Measurements from ENCODE around the gene COL20A1. TPM values are rescaled to one million over a fixed set of nuclear protein-coding genes. Genes with fewer than 3 reads are reported as not detected.

COL20A1 gene
- total and polyA plus RNA-seq, 2 donors (not counting 1 experiment from before 2014, with no cell fraction given) = not detected

DNA sequence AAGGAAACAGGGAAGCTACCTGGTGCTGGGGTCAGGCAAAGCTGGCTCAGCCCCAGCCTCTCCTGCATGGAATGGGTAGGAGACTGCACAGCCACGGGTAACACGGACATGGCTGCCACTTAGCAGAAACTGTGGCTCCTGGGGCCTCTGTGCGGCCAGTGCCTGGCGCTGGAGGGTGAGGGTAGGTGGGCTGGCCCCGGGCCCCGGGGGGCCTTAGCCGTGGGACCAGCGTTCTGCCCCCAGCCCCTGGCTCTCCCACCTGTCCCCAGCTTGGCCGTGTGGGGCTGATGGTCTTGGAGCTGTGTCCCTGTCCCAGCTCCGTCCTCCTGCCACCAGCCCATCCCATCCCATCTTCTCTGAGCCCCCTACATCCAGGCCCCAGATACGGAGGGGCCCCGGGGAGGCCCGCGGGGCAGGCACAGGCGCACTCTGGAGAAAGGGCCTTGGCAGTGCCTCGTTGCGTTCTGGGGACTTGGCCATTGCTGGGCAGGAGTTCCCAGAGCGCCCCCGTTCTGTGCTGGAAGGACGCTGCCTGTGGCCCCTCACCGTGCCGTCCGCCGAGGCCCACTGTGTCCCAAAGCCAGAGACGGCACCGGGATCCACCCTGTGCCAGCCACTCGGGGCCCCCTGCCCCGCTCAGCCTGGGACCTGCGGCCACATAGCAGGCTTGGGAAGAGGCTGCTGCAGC is 56.0 kb downstream of the COL20A1 start:
- Histone ChIP-seq H2AFZ (ENCODE audit: insufficient read depth, low read depth, low read length, poor library complexity, severe bottlenecking) (no peak overlapping the region), H4K20me1 (ENCODE audit: control insufficient read depth, insufficient read depth, low read length, poor library complexity, severe bottlenecking) (no peaks in the 10 kb centered on the region), H3K27me3 (replicated peaks in 1 of 4; ENCODE audit: control extremely low read depth in 1 of 4, control insufficient read depth in 3 of 4, insufficient read depth in 4 of 4, low read length in 3 of 4) (no peaks in the 10 kb centered on the region), H3K9me3 (ENCODE audit: control extremely low read depth in 1 of 3, control insufficient read depth in 2 of 3, insufficient read depth in 1 of 3, low read length in 2 of 3) (peaks cover 0 to 18% (median 0%) of the 10 kb centered on the region in 3 donors), H3K4me2 (replicated peaks; ENCODE audit: low read depth, low read length, poor library complexity, severe bottlenecking) (no peak overlapping the region), H3K9ac (ENCODE audit: low read length) (no peak overlapping the region), H3K27ac (ENCODE audit: low read length in 2 of 2) (no peak overlapping the region), H3K79me2 (ENCODE audit: control insufficient read depth, insufficient read depth, low read length) (no peaks in the 10 kb centered on the region), H3K4me1 (ENCODE audit: control insufficient read depth in 2 of 2, insufficient read depth in 2 of 2, low read length in 2 of 2) (no peaks in the 10 kb centered on the region), H3K4me3 (ENCODE audit: control extremely low read depth in 1 of 5, extremely low read depth in 1 of 5, insufficient read depth in 1 of 5, low read depth in 2 of 5, low read length in 4 of 5) (no peak overlapping the region), H3K36me3 (replicated peaks in 1 of 2; ENCODE audit: control extremely low read depth in 1 of 2, control insufficient read depth in 1 of 2, extremely low read depth in 1 of 2, insufficient read depth in 2 of 2, low read length in 1 of 2) (no peaks in the 10 kb centered on the region)
- no peak for ATAC-seq (ENCODE audit: low read depth)
- ChIA-PET CTCF (no interaction called here), POLR2A (no interaction called here)
- intact Hi-C loops (cut with micrococcal nuclease) = no loop called here
- WGBS (ENCODE audit: insufficient coverage) = 92% methylated on average over 29 of the region's 29 CpGs
- H3K4me1 Mint-ChIP-seq = no peaks in the 10 kb centered on the region
- TF ChIP-seq, protein P1, sequence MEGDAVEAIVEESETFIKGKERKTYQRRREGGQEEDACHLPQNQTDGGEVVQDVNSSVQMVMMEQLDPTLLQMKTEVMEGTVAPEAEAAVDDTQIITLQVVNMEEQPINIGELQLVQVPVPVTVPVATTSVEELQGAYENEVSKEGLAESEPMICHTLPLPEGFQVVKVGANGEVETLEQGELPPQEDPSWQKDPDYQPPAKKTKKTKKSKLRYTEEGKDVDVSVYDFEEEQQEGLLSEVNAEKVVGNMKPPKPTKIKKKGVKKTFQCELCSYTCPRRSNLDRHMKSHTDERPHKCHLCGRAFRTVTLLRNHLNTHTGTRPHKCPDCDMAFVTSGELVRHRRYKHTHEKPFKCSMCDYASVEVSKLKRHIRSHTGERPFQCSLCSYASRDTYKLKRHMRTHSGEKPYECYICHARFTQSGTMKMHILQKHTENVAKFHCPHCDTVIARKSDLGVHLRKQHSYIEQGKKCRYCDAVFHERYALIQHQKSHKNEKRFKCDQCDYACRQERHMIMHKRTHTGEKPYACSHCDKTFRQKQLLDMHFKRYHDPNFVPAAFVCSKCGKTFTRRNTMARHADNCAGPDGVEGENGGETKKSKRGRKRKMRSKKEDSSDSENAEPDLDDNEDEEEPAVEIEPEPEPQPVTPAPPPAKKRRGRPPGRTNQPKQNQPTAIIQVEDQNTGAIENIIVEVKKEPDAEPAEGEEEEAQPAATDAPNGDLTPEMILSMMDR (IDR thresholded peaks at IDR 0.05) = no peak
- no peak for TF ChIP-seq EZH2 (IDR thresholded peaks at IDR 0.05; ENCODE audit: borderline replicate concordance, insufficient read depth, low read depth, low read length, poor library complexity, severe bottlenecking)
- no peak for DNase-seq
- H3K27ac Mint-ChIP-seq = no peak overlapping the region
- no peak overlapping the region for H3K4me3 Mint-ChIP-seq
- H3K9me3 Mint-ChIP-seq (ENCODE audit: insufficient read depth) = peaks cover 5% of the 10 kb centered on the region
- H3K27me3 Mint-ChIP-seq = no peaks in the 10 kb centered on the region

DNA sequence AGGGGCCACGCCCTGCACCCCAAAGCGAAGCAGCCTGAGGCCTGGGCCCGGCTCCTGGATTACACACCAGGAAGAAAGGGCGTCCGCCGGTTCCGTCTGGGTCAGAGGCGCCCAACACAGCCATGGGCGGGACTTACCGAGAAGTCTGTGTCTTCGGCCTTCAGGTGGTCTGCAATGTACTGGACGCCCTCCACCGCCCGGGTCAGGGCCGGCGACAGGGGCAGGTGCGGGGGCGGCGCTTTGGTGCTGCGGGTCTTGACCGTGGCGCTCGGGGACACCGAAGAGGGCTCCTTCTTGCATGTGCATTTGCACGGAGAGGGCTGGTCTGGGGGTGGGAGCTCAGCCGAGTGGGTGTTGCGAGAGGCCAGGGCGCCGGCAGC is 56.5 kb downstream of the COL20A1 start:
- H3K4me1 Mint-ChIP-seq = no peaks in the 10 kb centered on the region
- no peak overlapping the region for H3K4me2 ChIP-seq (replicated peaks; ENCODE audit: low read depth, low read length, poor library complexity, severe bottlenecking)
- no peak overlapping the region for H3K9ac ChIP-seq (ENCODE audit: low read length)
- peaks cover 0 to 18% (median 0%) of the 10 kb centered on the region in 3 donors for H3K9me3 ChIP-seq (ENCODE audit: control extremely low read depth in 1 of 3, control insufficient read depth in 2 of 3, insufficient read depth in 1 of 3, low read length in 2 of 3)
- H3K4me3 Mint-ChIP-seq = no peak overlapping the region
- H3K27ac Mint-ChIP-seq = no peak overlapping the region
- no peak overlapping the region for H2AFZ ChIP-seq (ENCODE audit: insufficient read depth, low read depth, low read length, poor library complexity, severe bottlenecking)
- H4K20me1 ChIP-seq (ENCODE audit: control insufficient read depth, insufficient read depth, low read length, poor library complexity, severe bottlenecking) = no peaks in the 10 kb centered on the region
- no peaks in the 10 kb centered on the region for H3K27me3 ChIP-seq (replicated peaks in 1 of 4; ENCODE audit: control extremely low read depth in 1 of 4, control insufficient read depth in 3 of 4, insufficient read depth in 4 of 4, low read length in 3 of 4)
- H3K4me3 ChIP-seq (ENCODE audit: control extremely low read depth in 1 of 5, extremely low read depth in 1 of 5, insufficient read depth in 1 of 5, low read depth in 2 of 5, low read length in 4 of 5) = no peak overlapping the region
- no peaks in the 10 kb centered on the region for H3K27me3 Mint-ChIP-seq
- POLR2A ChIA-PET = no interaction called here
- no peaks in the 10 kb centered on the region for H3K36me3 ChIP-seq (replicated peaks in 1 of 2; ENCODE audit: control extremely low read depth in 1 of 2, control insufficient read depth in 1 of 2, extremely low read depth in 1 of 2, insufficient read depth in 2 of 2, low read length in 1 of 2)
- H3K4me1 ChIP-seq (ENCODE audit: control insufficient read depth in 2 of 2, insufficient read depth in 2 of 2, low read length in 2 of 2) = no peaks in the 10 kb centered on the region
- DNase-seq (no peak), ATAC-seq (ENCODE audit: low read depth) (no peak)
- H3K9me3 Mint-ChIP-seq (ENCODE audit: insufficient read depth) = peaks cover 5% of the 10 kb centered on the region
- 95% methylated on average over 29 of the region's 29 CpGs for WGBS (ENCODE audit: insufficient coverage)
- no peak for TF ChIP-seq EZH2 (IDR thresholded peaks at IDR 0.05; ENCODE audit: borderline replicate concordance, insufficient read depth, low read depth, low read length, poor library complexity, severe bottlenecking)
- TF ChIP-seq, protein P1 (IDR thresholded peaks at IDR 0.05) = no peak
- H3K27ac ChIP-seq (ENCODE audit: low read length in 2 of 2) = no peak overlapping the region
- CTCF ChIA-PET = no interaction called here
- no peaks in the 10 kb centered on the region for H3K79me2 ChIP-seq (ENCODE audit: control insufficient read depth, insufficient read depth, low read length)
- intact Hi-C loops (cut with micrococcal nuclease) = no loop called here

Data from B cell (primary cell).